Measurements from ENCODE around the gene SLC24A3.

Gene SLC24A3

DNA sequence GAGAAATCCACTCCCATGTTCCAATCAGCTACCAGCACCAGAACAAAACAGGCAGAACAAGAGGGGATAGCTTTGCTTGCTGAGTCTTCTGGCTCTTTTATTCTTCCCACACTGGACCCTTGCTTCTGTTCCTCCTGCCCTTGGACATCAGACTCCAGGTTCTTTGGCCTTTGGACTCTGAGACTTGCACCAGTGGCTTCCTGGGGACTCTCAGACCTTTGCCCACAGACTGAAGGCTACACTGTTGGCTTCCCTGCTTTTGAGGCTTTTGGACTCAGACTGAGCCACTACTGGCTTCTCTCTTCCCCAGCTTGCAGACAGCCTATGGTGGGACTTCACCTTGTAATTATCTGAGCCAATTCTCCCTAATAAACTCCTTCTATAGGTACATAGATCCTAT lies 403.2 kb downstream of the SLC24A3 start:
- ATAC-seq, result no peak
- no peak for TF ChIP-seq GLIS3 (CRISPR knock-in tag; IDR thresholded peaks at IDR 0.05)
- no peak for TF ChIP-seq ISL1 (CRISPR knock-in tag; IDR thresholded peaks at IDR 0.05)
- no peak for TF ChIP-seq ARNTL (CRISPR knock-in tag; IDR thresholded peaks at IDR 0.05; ENCODE audit: borderline replicate concordance, low read depth)
- no peak for TF ChIP-seq CSDC2 (CRISPR knock-in tag; IDR thresholded peaks at IDR 0.05)
- TF ChIP-seq BACH2 (CRISPR knock-in tag; IDR thresholded peaks at IDR 0.05; ENCODE audit: borderline replicate concordance), result no peak

DNA sequence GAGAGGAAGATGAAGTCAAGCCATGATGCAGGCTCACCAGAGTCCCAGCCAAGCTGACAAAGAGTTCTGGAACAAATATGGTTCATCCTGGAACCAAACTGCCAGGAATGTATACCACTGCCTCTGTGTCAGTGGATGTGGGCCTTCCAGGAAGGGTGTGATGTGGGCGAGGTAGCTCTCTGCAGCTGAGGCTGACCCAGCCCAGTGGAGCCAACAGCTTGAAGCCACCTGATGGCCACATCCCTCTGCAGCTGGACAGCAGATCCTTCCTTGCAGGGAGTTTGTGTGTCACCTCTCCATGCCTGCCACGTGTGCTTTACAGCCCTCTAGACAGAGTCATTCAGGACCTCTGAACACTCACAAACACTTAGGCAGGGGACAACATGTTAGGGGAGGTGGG lies 403.6 kb downstream of the SLC24A3 start:
- no peak for ATAC-seq

DNA sequence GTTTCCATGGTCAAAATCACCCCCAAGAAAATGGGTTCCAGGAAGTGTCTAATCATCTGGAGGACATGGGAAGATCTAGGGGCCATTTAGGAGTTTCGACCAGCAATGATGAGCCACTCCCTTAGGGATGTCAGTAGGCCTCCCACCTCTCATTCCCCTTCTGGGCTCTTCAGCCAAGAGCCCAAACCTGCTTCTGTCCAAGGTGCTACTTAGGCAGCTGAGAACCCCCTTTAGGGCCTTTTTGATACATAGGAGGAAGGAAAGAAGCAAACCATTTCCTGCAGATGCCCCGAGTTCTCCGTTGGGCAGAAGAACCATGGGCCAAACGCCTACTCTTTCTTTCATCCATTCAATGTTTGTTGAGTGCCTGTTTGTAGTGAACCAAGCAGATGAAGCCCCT lies 404.2 kb downstream of the SLC24A3 start:
- TF ChIP-seq GLIS3 (CRISPR knock-in tag; IDR thresholded peaks at IDR 0.05), result no peak
- TF ChIP-seq ZFP3 (CRISPR knock-in tag; IDR thresholded peaks at IDR 0.05), result no peak
- TF ChIP-seq ZFP30 (CRISPR knock-in tag; IDR thresholded peaks at IDR 0.05), result no peak
- TF ChIP-seq PPARA (CRISPR knock-in tag; IDR thresholded peaks at IDR 0.05; ENCODE audit: borderline replicate concordance), result no peak
- TF ChIP-seq ZNF70 (CRISPR knock-in tag; IDR thresholded peaks at IDR 0.05), result no peak
- no peak for TF ChIP-seq ISL1 (CRISPR knock-in tag; IDR thresholded peaks at IDR 0.05)
- no peak for TF ChIP-seq ARNTL (CRISPR knock-in tag; IDR thresholded peaks at IDR 0.05; ENCODE audit: borderline replicate concordance, low read depth)
- TF ChIP-seq, protein P1, sequence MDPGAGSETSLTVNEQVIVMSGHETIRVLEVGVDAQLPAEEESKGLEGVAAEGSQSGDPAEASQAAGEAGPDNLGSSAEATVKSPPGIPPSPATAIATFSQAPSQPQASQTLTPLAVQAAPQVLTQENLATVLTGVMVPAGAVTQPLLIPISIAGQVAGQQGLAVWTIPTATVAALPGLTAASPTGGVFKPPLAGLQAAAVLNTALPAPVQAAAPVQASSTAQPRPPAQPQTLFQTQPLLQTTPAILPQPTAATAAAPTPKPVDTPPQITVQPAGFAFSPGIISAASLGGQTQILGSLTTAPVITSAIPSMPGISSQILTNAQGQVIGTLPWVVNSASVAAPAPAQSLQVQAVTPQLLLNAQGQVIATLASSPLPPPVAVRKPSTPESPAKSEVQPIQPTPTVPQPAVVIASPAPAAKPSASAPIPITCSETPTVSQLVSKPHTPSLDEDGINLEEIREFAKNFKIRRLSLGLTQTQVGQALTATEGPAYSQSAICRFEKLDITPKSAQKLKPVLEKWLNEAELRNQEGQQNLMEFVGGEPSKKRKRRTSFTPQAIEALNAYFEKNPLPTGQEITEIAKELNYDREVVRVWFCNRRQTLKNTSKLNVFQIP (CRISPR knock-in tag; IDR thresholded peaks at IDR 0.05; ENCODE audit: borderline replicate concordance, low read depth), result no peak
- TF ChIP-seq, protein P2, sequence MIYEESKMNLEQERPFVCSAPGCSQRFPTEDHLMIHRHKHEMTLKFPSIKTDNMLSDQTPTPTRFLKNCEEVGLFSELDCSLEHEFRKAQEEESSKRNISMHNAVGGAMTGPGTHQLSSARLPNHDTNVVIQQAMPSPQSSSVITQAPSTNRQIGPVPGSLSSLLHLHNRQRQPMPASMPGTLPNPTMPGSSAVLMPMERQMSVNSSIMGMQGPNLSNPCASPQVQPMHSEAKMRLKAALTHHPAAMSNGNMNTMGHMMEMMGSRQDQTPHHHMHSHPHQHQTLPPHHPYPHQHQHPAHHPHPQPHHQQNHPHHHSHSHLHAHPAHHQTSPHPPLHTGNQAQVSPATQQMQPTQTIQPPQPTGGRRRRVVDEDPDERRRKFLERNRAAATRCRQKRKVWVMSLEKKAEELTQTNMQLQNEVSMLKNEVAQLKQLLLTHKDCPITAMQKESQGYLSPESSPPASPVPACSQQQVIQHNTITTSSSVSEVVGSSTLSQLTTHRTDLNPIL (CRISPR knock-in tag; IDR thresholded peaks at IDR 0.05; ENCODE audit: low read depth), result no peak
- TF ChIP-seq ZNF565 (CRISPR knock-in tag; conservative IDR thresholded peaks at IDR 0.05; ENCODE audit: low read depth), result no peak

More for the DNA sequence above, 403.6 kb downstream of the SLC24A3 start:
- TF ChIP-seq ISL1 (CRISPR knock-in tag; IDR thresholded peaks at IDR 0.05) (no peak), PPARA (CRISPR knock-in tag; IDR thresholded peaks at IDR 0.05; ENCODE audit: borderline replicate concordance) (no peak), ZC3H10 (CRISPR knock-in tag; IDR thresholded peaks at IDR 0.05) (no peak), ZNF565 (CRISPR knock-in tag; conservative IDR thresholded peaks at IDR 0.05; ENCODE audit: low read depth) (no peak)

DNA sequence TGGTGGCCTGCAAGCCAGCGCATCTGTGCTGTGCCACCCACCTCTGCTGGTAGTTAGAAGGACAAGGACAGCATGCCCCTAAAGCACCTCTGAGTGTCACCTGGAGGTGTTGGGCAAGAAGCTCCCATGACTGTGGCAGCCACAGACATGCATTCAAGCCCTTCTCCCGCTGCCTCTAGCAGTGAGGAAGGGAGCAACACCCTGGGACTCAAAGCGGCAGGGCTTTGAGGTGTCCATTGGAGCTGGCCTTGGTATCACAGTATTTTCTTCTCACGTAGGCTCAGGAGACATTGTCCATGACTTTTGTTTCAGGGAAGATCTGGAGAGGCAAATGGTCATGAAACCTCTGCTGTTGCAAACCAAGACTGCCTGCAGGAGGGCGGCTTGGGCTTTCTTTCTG lies 404.8 kb downstream of the SLC24A3 start:
- ATAC-seq, result no peak
- TF ChIP-seq RARB (CRISPR knock-in tag; IDR thresholded peaks at IDR 0.05) (no peak), ZFP30 (CRISPR knock-in tag; IDR thresholded peaks at IDR 0.05) (no peak), ZNF8 (CRISPR knock-in tag; IDR thresholded peaks at IDR 0.05) (no peak), TCF4 (CRISPR knock-in tag; IDR thresholded peaks at IDR 0.05; ENCODE audit: borderline replicate concordance) (no peak), ZFP3 (CRISPR knock-in tag; IDR thresholded peaks at IDR 0.05) (no peak), ZC3H10 (CRISPR knock-in tag; IDR thresholded peaks at IDR 0.05) (no peak), ARNTL (CRISPR knock-in tag; IDR thresholded peaks at IDR 0.05; ENCODE audit: borderline replicate concordance, low read depth) (no peak), TOX (CRISPR knock-in tag; IDR thresholded peaks at IDR 0.05; ENCODE audit: borderline replicate concordance) (no peak), CSDC2 (CRISPR knock-in tag; IDR thresholded peaks at IDR 0.05) (no peak)
- TF ChIP-seq, protein P1 (CRISPR knock-in tag; IDR thresholded peaks at IDR 0.05; ENCODE audit: borderline replicate concordance, low read depth), result no peak
- TF ChIP-seq, protein P3, sequence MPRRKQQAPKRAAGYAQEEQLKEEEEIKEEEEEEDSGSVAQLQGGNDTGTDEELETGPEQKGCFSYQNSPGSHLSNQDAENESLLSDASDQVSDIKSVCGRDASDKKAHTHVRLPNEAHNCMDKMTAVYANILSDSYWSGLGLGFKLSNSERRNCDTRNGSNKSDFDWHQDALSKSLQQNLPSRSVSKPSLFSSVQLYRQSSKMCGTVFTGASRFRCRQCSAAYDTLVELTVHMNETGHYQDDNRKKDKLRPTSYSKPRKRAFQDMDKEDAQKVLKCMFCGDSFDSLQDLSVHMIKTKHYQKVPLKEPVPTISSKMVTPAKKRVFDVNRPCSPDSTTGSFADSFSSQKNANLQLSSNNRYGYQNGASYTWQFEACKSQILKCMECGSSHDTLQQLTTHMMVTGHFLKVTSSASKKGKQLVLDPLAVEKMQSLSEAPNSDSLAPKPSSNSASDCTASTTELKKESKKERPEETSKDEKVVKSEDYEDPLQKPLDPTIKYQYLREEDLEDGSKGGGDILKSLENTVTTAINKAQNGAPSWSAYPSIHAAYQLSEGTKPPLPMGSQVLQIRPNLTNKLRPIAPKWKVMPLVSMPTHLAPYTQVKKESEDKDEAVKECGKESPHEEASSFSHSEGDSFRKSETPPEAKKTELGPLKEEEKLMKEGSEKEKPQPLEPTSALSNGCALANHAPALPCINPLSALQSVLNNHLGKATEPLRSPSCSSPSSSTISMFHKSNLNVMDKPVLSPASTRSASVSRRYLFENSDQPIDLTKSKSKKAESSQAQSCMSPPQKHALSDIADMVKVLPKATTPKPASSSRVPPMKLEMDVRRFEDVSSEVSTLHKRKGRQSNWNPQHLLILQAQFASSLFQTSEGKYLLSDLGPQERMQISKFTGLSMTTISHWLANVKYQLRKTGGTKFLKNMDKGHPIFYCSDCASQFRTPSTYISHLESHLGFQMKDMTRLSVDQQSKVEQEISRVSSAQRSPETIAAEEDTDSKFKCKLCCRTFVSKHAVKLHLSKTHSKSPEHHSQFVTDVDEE (CRISPR knock-in tag; IDR thresholded peaks at IDR 0.05), result no peak

More for the DNA sequence above, 404.2 kb downstream of the SLC24A3 start:
- no peak for ATAC-seq

DNA sequence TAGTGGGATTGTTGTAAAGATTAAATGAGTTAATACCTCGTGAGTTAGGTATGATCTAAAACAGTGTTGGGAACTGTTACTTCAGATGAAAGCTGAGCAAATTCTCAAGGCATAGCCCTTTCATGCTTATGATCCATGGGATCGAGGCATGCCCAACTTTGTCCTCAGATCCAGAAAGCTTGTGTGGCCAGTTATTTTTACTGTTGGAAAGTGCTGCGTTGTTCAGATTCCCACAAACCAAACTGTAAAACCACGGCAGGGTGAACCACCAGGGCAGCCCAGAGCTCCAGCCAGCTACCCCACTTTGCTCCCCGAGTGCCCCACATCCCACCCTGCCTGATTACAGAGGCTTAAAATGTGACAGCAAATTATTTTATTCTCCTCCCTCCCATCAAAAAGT lies 406.3 kb downstream of the SLC24A3 start:
- no peak for ATAC-seq
- TF ChIP-seq RARB (CRISPR knock-in tag; IDR thresholded peaks at IDR 0.05), result no peak
